ENCODE data around the gene SUSD6. TPM values are rescaled to one million over a fixed set of nuclear protein-coding genes. Genes with fewer than 3 reads are reported as not detected.
"Not testable (repeated sequence)": the region's sequence is repeated elsewhere in the genome, so short reads cannot be mapped to it uniquely, and the experiment has no call there.

SUSD6 gene
- total RNA-seq, 1 donor from 2014 or later: 14.8 TPM

DNA sequence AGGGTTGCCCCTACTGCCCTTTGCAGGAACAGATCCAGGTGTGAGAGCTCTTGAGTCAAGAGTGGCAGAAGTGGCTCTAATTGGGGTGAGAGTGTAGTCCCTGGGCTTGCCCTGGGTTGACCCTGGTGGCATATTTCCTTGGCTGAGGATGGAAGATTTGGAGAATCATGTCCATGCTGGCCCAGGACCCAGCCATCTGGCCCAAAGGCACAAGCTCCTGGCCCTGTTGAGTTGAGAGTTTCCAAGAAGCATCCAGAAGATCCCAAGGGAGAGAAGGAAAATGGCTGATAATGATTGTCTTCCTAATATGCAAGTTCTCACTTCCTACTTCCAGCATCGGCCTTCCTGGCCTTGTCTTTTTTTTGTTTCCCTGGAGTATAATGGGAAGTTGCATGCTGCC, 100.1 kb downstream of the SUSD6 start:
- no peak for ATAC-seq
- no peak for DNase-seq (ENCODE audit: low spot score)

DNA sequence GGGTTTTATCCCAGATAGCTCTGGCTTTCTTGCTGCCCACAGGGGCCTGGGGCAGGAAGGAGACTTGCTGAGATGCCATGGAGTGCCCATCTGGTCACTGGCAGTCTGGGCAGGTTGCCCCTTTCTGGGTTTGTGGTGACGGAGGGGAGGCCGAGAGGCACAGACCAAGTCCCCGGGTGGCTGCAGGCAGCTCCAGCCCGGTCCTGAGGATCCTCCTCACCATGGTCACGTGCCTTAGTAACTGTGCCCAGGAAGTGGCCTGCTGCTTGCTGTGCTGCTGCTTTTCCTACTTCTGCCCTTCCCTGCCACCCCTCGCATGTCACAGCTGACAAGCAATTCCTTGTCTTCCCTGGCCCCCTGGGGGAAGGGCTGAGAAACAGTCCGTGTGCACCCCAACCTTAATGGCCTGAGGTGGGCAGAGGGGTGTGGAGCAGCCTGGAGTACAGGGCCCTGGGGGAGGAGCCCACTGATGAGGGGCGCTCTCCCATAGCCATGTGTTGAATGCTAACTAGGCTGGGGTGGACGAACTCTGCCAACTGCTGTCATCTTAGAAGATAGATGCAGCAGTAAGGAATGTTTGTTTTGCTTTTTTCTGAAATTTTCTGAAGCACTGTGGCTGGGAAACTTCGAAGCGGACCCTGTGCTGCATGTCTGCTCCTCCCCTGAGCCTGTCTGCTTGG, 100.6 kb downstream of the SUSD6 start:
- ATAC-seq: peak; percentile 15
- no peak for DNase-seq (ENCODE audit: low spot score)

DNA sequence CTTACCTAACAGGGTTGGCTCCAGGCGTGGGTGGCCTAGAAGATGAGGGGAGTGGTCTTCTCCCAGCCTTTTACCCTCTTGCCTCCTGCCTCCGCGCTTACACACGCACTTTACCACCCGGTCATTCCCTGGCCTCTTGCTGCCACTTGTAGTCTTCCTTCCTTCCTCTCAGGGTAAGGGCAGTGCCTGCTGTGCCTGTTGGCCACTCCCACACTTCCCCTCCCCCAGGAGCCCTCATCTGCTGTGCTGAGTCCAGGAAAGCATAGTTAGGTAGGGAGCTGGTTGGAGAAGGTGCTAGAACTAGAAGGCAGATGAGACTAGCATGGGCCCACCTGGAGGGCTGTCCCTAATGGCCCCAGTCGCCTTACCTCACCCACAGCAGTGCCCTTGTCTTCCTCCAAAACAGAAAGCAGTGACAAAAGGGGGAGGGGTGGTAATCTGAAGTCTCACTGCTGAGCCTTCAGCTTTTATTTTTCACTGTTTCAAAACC, 101.2 kb downstream of the SUSD6 start:
- ATAC-seq: peak; percentile 48
- no peak for DNase-seq (ENCODE audit: low spot score)

DNA sequence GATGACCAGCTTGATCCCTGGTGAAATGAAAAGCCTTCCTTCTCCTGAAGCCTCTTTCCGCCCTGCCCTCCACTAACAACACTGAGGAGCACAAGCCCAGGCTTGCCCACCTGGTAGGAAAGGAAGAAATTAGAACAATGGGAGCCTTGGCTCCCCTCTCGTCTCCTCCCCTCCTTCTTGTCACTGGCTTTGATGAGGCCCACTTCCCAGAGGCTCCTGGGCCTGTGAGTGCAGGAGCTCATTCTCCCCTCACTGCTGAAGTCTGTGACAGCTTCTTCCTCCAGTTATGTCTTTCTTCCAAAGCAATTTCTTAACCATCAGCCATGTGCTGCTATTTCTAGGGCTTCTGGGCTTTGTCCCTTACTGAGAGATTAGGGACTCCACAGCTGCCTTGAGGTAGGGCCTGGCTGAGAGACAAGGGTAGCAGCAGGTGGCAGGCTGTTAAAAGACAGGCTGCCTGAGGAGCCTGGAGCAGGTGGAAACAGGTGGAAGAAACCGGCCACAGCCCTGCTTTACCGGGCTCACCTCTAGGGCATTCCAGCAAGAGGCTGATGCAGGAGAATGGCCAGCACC, 101.9 kb downstream of the SUSD6 start:
- DNase-seq (ENCODE audit: low spot score): no peak
- ATAC-seq: no peak

DNA sequence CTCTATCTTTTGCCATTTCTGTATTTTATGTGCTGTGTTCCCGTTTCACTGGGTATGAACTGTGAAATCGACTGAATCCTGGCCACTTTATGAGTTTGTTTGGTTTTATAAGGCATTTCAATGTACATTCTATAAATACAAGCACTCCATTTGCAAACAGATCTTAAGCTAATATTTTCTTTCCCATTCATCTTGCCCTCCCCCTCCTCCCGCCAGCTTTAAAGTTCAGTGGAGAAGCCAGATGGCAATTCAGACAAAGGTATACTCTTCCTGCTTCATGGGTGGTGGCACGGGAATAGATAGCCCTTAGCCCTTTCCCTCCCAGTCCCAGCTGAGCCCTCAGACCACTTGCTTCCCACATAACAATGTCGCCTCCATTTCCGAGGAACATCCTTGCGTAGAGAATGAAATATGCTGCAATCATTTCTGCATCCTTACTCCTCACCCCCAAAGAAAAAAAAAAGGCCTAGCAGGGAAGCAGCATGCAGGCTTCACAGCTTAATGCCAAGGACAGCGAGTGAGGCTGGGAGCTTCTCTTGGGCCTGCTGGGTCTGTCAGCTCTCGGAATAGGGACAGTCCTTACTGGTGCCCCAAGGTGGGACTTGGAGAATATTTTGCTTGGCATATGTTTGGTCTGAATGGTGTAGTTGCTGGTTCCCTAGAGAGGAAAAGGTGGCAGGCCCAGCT, 102.7 kb downstream of the SUSD6 start:
- no peak for DNase-seq (ENCODE audit: low spot score)
- no peak for ATAC-seq

DNA sequence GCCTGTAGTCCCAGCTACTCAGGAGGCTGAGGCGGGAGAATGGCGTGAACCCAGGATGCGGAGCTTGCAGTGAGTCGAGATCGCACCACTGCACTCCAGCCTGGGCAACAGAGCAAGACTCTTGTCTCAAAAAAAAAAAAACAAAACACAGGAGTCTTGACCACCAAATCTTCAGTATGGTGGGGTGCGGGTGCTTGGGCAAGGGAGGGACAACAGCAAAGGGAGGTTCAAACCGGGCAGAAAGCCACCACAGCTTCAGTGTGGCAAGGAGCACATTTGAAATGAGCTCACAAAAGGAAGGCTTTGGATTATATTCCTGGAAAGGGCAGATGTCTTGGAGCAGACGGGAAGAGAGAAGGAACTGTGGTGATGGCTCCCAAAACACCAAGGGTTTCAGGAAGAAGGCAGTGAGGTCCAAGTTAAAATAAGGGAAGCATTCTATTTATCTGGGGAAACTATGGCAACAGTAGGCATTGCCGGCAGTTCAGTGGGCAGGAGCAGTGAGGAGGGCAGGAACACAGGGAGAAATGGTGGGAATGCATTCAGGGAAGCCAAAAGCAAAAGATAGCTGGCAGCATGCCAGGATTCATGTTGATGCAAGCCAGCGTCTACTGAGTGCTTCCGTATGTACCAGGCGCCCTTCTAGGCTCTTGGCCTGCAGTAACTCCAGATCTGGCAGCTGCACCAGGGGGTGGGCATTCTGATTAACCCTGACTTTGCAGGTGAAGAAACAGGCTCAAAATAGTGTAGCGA, 104.5 kb downstream of the SUSD6 start:
- DNase-seq (ENCODE audit: low spot score): peak; percentile 60

DNA sequence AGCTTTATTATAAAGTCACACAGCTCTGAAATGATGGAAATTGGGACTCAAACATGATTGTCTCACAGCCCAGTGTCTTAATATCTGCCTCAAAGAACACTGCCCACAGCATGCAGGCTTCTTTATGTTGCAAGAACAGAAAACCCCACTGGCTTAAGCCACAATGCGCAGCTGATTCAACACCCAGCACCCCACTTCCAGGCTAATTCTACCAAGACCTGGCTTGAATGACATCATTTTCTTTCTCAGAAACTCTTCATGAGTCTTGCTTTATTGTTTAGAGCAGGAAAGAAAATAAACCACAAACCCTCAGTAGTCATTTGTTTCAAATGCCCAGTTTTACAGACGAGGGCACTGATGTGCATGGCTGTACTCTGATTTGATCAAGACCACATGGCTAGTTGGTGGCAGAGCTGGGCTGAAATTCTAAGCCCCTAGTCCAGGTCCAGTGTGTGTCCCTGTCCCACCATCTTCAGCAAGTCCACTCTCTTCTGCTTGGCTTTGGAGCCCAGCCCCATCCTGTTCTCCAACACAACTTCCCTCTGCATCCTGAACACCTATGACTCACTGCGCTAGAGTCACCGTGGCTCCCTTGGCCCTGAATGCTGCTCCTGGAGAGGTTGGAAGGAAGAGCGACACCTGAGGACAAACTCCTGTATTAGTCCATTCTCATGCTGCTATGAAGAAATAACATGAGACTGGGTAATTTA, 105.2 kb downstream of the SUSD6 start:
- ATAC-seq (no peak), DNase-seq (ENCODE audit: low spot score) (no peak)

More for the DNA sequence above, 104.5 kb downstream of the SUSD6 start:
- peak; percentile 48 for ATAC-seq

DNA sequence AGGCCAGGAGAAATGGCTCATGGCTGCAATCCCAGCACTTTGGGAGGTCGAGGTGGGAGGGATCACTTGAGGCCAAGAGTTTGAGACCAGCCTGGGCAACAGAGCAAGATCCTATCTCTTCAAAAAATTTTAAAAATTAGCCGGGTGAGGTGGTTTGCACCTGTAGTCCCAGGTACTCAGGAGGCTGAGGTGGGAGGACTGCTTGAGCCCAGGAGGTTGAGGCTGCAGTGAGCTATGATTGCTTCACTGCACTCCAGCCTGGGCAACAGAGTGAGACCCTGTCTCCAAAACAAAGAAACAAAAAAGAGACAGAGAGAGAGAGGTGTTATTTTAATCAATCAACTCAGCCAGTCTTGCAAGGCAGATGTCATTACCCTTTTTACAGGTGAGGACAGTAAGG, 107.2 kb downstream of the SUSD6 start:
- not testable (repeated sequence) for ATAC-seq; DNase-seq (ENCODE audit: low spot score)

DNA sequence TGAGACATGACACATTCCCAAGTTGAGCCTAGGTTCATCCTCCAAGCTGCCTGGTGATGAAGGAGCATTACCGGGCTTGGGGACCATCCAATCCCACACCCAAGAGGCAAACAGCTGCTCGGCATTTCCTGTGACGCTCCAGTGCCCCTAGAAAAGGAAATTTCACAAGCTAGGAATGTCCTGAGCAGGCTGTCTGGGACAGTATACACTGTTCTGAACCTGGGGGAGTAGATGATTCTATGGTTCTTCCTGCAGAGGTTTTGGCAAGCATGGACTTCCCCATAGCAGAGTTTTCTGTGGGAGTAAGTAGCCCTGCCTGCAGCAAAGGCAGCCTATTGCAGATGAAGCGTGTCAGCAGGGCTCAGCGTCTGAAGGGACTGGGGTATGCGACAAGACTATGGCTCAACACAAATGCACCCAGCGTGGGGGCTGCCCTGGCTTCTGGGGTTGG, 108.1 kb downstream of the SUSD6 start:
- peak; percentile 58 for ATAC-seq

DNA sequence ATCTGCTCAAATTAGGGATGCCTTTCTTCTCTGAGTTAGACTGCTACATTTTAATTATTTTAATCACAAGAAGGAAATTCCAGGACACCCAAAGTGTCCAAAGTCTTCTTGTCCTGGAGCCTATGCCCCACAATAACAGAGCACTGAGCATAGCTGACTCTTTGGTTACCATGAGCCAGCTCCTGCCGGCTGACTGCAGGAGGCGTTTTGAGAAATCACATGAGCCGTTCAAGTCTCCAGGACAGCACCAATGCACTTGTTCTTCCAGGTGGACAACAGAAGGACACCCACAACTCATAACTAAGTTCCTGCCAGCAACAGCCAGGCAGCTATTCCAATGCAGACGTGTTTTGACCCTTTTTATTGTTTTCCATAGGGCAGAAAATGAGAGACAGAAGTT, 109.5 kb downstream of the SUSD6 start:
- DNase-seq (ENCODE audit: low spot score) (no peak), ATAC-seq (no peak)

More for the DNA sequence above, 108.1 kb downstream of the SUSD6 start:
- no peak for DNase-seq (ENCODE audit: low spot score)

DNA sequence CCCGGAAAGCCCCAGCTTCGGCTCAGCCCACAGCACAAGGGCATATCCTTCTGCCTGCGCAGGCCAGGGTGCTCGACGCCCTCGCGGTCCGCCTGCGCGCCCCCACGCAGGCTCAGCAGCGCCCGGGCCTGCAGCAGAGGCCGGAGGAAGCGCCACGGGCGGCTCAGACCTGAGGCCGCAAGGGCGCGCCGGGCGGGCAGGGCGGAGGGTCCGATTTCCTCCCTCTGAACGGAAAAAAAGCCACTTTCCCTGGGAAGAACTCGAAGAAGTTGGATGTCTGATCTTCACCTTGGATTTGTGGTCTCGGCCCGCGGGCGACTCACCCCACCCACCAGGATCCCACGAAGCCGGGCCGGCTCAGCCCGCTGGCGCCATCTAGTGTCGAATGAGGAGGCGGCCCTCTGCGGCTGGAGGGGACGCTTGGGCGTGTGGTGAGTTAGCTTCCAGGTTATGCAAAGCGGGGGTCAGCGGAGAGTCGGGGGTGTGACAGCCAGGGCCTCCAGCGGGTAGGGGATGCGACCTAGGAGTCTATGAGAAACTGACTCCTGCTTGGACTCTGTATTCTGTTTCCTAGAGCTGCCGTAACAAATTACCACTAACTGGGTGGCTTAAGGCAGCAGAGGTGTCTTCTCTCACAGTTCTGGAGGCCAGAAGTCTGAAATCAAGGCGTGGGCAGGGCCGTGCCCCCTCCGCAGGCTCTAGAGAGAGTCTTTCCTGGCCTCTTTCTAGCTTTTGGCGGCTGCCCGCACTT, 115.5 kb downstream of the SUSD6 start:
- DNase-seq (ENCODE audit: low spot score): peak; percentile 83
- ATAC-seq: peak; percentile 92

DNA sequence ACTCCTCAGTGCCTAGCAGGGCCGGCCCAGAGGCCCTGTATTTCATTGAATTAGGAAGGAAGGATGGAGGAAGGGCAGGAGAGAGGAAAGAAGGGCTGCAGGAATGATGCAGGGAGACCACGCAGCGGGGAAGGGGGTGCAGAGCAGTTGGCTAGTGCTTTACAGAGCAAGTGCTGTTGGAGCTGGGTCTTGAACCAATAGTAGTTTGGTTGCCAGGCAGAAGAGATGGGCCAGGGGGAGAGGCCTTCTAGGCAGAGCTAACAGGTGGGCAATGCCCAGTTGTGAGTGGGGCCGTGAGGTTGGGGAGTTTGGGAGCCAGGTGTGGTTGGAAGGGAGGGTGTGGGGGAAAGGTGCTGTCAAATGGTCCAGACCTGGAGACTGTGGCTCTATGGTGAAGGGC, 116.5 kb downstream of the SUSD6 start:
- ATAC-seq (no peak), DNase-seq (ENCODE audit: low spot score) (no peak)

DNA sequence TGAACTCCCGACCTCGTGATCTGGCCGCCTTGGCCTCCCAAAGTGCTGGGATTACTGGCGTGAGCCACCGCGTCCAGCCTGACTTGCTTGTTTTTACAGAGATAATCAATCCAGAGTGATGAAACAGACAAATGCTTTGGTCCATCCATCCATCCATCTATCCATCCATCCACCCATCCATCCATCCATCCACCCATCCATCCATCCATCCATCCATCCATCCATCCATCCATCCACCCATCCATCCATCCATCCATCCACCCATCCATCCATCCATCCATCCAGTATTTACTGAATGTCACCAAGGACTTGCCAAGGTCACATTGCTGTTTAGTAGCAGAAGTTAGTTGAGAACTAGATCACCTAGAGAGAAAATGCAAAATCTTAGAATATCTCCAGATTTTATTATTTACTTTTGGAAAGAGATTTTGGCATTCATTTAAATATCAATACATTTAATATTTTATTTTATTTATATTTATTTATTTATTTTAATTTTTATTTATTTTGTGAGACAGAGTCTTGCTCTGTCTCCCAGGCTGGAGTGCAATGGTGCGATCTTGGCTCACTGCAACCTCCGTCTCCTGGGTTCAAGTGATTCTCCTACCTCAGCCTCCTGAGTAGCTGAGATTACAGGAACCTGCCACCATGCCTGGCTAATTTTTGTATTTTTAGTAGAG, 120.7 kb downstream of the SUSD6 start:
- ATAC-seq; DNase-seq (ENCODE audit: low spot score): not testable (repeated sequence)

DNA sequence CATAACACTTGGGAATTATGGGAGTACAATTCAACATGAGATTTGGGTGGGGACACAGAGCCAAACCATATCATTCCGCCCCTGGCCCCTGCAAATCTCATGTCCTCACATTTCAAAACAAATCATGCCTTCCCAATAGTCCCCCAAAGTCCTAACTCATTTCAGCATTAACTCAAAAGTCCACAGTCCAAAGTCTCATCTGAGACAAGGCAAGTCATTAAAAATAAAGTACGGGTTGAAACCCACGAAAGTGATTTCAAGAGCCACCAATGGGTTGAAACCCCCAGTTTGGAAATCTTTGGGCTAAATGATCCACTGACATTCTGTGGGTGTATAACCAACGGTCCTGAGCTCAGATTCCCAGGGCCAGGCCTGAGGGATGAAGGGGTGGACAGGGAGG, 125.0 kb downstream of the SUSD6 start:
- not testable (repeated sequence) for DNase-seq (ENCODE audit: low spot score)

DNA sequence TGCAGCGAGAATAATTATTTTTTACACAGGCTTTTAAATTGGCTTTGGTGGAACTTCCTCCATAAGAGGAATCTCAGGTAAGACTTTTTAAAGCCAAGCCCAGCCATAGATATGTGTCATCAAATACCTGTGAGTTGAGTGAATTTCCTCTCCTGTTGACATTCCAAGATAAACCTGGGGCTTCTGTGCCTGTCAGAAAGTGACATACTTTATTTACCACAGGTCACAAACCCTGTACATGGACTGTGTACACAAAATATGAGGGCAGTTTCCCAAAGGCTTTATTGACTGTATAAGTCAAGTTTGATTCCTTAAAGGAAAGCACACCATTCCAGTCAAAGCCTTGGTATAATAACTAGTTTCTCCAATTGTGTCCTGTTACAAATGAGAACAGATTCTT, 129.7 kb downstream of the SUSD6 start:
- ATAC-seq (peak; percentile 67), DNase-seq (ENCODE audit: low spot score) (no peak)

More for the DNA sequence above, 125.0 kb downstream of the SUSD6 start:
- peak; percentile 38 for ATAC-seq

DNA sequence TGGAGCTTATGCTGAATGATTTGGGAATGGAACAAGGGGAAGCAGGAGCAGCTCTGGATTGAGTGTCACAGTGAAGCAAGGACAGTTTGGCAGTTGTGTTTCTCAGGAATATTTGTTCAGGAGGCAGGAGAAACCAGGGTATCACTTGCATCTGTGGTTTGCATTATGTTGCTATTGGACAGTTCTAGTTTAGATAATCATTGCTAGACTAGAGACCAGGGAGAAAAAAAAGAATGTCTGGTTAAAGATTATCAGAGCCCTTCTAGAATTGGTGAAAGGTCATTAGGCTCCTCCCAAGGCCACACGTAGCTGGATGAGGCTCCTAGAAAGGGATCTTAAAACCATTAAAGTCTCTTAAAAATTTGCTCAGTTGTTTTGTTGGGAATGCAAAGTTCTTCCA, 138.6 kb downstream of the SUSD6 start:
- peak; percentile 97 for ATAC-seq
- DNase-seq (ENCODE audit: low spot score): no peak

DNA sequence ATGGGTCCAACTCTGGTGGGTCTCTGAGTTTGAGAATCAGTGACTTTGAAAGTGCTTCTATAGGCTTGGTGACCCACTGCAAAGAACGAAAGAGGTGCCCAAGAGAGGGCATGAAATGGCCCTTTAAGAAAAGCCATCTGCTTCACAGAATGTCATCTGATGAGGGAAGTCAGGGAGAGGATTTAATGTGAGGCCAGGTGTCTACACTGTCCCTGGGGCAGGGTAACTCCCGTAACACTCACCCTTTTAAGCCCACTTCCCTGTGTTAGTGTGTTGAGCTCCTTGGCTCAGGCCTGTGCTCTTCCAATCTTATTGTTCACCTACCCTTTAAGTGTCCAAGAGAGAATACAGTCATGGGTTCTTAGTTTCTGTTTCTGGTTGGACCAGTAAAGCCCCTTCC, 139.1 kb downstream of the SUSD6 start:
- DNase-seq (ENCODE audit: low spot score) (no peak), ATAC-seq (peak; percentile 19)

DNA sequence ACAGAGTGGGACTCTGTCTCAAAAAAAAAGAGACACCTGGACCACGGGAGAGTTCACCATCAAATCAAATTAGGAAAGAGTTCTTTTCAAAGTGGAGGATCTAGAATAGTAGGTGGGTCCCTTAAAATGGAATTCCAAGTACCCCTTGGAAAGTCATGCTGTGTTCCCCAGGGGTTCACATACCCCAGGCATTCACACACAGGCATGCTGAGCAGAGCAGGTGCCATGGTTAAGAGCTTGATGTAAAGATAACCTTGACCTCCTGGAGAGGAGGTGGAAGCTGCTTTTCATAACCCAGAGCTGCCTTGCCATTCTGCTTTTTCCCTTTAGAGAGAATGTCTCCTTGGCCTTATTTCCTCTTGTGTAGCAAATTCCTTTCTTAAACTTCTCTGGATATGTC, 141.4 kb downstream of the SUSD6 start:
- DNase-seq (ENCODE audit: low spot score) (no peak), ATAC-seq (no peak)

DNA sequence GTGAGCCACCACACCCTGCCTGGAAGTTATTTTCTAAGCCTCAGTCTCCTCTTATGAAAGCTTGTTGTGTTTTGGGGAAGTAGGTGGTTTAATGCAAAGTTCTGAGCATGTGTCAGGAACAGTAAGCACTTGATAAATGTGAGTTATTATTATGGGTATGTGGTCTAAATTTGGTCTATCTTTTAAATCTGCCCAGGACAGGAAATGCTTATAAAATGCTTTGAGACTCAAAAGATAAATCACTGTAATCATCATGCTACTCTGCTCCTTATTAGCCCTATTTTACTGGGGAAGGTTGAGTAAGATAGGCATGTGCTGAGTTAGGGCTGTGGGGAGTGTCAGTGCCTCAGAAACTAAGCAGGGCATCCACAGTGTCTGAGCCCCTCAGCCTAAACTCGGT, 142.5 kb downstream of the SUSD6 start:
- DNase-seq (ENCODE audit: low spot score) (no peak), ATAC-seq (no peak)
